NT2/D1 (cell line): Measurements from ENCODE around the gene TEX12.

Experiments used
- SUZ12 ChIP-seq: IDR thresholded peaks from 2 replicates; pipeline ENCODE4 v1.6.1; 2011; ENCODE audit not compliant: insufficient read length, insufficient read depth; ENCODE audit errors: extremely low read depth
- YY1 ChIP-seq: IDR thresholded peaks from 2 replicates; pipeline ENCODE4 v1.6.1; 2011; ENCODE audit not compliant: insufficient read length, insufficient read depth
- ZNF274 ChIP-seq: IDR thresholded peaks from 2 replicates; pipeline ENCODE4 v1.6.1; 2011; ENCODE audit warnings: mild to moderate bottlenecking, low read depth, low read length

DNA sequence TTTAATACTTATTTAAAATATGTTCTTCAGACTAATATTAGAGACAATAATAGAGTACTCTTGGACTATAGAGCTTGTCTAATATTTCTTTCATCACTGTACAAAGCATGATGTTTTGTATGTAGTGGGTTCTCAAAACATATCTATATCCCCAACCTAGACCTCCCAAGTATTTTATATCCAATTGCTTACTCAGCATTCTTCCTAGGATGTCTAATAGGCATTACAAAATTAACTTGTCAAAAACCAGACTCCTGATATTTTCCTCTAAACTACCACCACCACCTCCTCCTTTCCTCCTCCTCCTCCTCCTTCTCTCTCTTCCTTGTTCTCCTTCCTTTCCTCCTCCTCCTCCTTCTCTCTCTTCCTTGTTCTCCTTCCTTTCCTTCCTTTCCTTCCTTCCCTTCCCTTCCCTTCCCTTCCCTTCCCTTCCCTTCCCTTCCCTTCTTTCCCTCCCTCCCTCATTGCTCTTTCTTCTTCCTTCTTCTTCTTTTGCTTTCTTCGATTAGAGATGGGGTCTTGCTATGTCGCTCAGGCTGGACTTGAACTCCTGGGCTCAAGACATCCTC is 29.4 kb downstream of the TEX12 start:
- TF ChIP-seq ZNF274 (no peak), YY1 (no peak), SUZ12 (no peak)
